Uterus (tissue), 4 donors: Measurements from ENCODE around the gene ADCY7. TPM values are rescaled to one million over a fixed set of nuclear protein-coding genes. Genes with fewer than 3 reads are reported as not detected.

Experiments used
- DNase-seq, 2 donors: peaks; one replicate each; pipeline ENCODE4 v3.0.0-alpha.2; 2019 to 2020
- H3K27ac ChIP-seq, 2 donors: fragments of 200-600 bp; sonication (generic); 1 replicate in 1 of 2; 2 replicates in 1 of 2; pipeline ENCODE4 v1.5.1; 2016 to 2018
- H3K27me3 ChIP-seq, 2 donors: fragments of 200-600 bp; sonication (generic); one replicate each; pipeline ENCODE4 v1.5.1; 2018 to 2019; ENCODE audit warnings: control low read depth in 1 of 2
- H3K36me3 ChIP-seq, 2 donors: fragments of 200-600 bp; sonication (generic); one replicate each; pipeline ENCODE4 v1.5.1; 2019; ENCODE audit warnings: control low read depth in 1 of 2
- H3K4me1 ChIP-seq, 2 donors: fragments of 200-600 bp; sonication (generic); one replicate each; pipeline ENCODE4 v1.5.1; 2018 to 2019; ENCODE audit warnings: control low read depth in 1 of 2
- H3K4me3 ChIP-seq, 2 donors: fragments of 200-600 bp; sonication (generic); 1 replicate in 1 of 2; 2 replicates in 1 of 2; pipeline ENCODE4 v1.5.1; 2018 to 2019; ENCODE audit warnings: mild to moderate bottlenecking in 1 of 2
- H3K9me3 ChIP-seq, 2 donors: fragments of 200-600 bp; sonication (generic); one replicate each; pipeline ENCODE4 v1.5.1; 2019; ENCODE audit warnings: control low read depth in 1 of 2
- CTCF ChIP-seq, 4 experiments: fragments of 200-600 bp in 2 of 4; fragments of 450-650 bp in 2 of 4; sonication (generic) in 2 of 4; IDR thresholded peaks; one replicate each; pipeline ENCODE4 v1.5.1; 2016 to 2019; ENCODE audit warnings: antibody characterized with exemption in 4 of 4, mild to moderate bottlenecking in 2 of 4, moderate library complexity in 1 of 4
- POLR2A ChIP-seq, 2 donors: fragments of 450-650 bp; IDR thresholded peaks; one replicate each; pipeline ENCODE4 v1.6.1; 2016; ENCODE audit warnings: antibody characterized with exemption in 2 of 2, mild to moderate bottlenecking in 1 of 2, moderate library complexity in 1 of 2
- intact Hi-C: fragments of 100-400 bp; cut with DNase I; formaldehyde crosslinking; loops from one replicate; pipeline ENCODE4 v1.15.1; 2023; ENCODE audit warnings: low total_unique reads
- total RNA-seq, 4 donors: library from RNA; depleted of rRNA in 3 of 4; stranded (reverse); fragments of >200 nt in 3 of 4; gene quantifications; one replicate each; pipeline versions ENCODE4 v1.1.0 to v1.2.4, GENCODE V29; 2014 to 2023
- donor health status: DM: yes; HTN: yes; CAD: no.

ADCY7 gene
- total RNA-seq, 4 donors from 2014 or later = 3.3 to 25.9 (median 6.6) TPM

- no peak for DNase-seq
- intact Hi-C loops = no loop called here
- H3K4me1 ChIP-seq = no peaks in the 10 kb centered on the region
- no peak for TF ChIP-seq POLR2A (IDR thresholded peaks at IDR 0.05)
- TF ChIP-seq CTCF (IDR thresholded peaks at IDR 0.05) = no peak
- no peaks in the 10 kb centered on the region for H3K9me3 ChIP-seq
- H3K27me3 ChIP-seq = no peaks in the 10 kb centered on the region
- H3K27ac ChIP-seq = no peak overlapping the region
- no peak overlapping the region for H3K4me3 ChIP-seq
- no peaks in the 10 kb centered on the region for H3K36me3 ChIP-seq
These were observed 59.9 kb downstream of the ADCY7 start for GRCh38 chr16:50326264-50326663.

GRCh38 chr16:50326835-50327465 is 60.6 kb downstream of the ADCY7 start:
- no peak overlapping the region for H3K27ac ChIP-seq
- TF ChIP-seq POLR2A (IDR thresholded peaks at IDR 0.05) (no peak), CTCF (IDR thresholded peaks at IDR 0.05) (peak in 1 of 4 experiments; percentile 7)
- DNase-seq = no peak
- no peaks in the 10 kb centered on the region for H3K36me3 ChIP-seq
- no peak overlapping the region for H3K4me3 ChIP-seq
- H3K27me3 ChIP-seq = no peaks in the 10 kb centered on the region
- intact Hi-C loops = no loop called here
- H3K9me3 ChIP-seq = no peaks in the 10 kb centered on the region
- H3K4me1 ChIP-seq = no peaks in the 10 kb centered on the region

GRCh38 chr16:50329446-50330189 is 63.3 kb downstream of the ADCY7 start:
- no peak overlapping the region for H3K4me3 ChIP-seq
- H3K4me1 ChIP-seq = no peaks in the 10 kb centered on the region
- intact Hi-C loops = no loop called here
- H3K27ac ChIP-seq = peak overlapping the region in 1 of 2 donors; percentile 41
- H3K27me3 ChIP-seq = no peaks in the 10 kb centered on the region
- no peak for DNase-seq
- no peak for TF ChIP-seq CTCF (IDR thresholded peaks at IDR 0.05)
- no peaks in the 10 kb centered on the region for H3K9me3 ChIP-seq
- no peaks in the 10 kb centered on the region for H3K36me3 ChIP-seq

- Histone ChIP-seq H3K4me1 (no peaks in the 10 kb centered on the region), H3K36me3 (no peaks in the 10 kb centered on the region), H3K27me3 (no peaks in the 10 kb centered on the region), H3K9me3 (no peaks in the 10 kb centered on the region), H3K27ac (no peak overlapping the region), H3K4me3 (no peak overlapping the region)
- no peak for DNase-seq
- no peak for TF ChIP-seq CTCF (IDR thresholded peaks at IDR 0.05)
- TF ChIP-seq POLR2A (IDR thresholded peaks at IDR 0.05) = no peak
- intact Hi-C loops = no loop called here
These were observed 65.2 kb downstream of the ADCY7 start for GRCh38 chr16:50331570-50331969.

- H3K9me3 ChIP-seq = no peaks in the 10 kb centered on the region
- intact Hi-C loops = no loop called here
- TF ChIP-seq POLR2A (IDR thresholded peaks at IDR 0.05) = no peak
- TF ChIP-seq CTCF (IDR thresholded peaks at IDR 0.05) = no peak
- DNase-seq = no peak
- no peaks in the 10 kb centered on the region for H3K27me3 ChIP-seq
- no peak overlapping the region for H3K4me3 ChIP-seq
- H3K36me3 ChIP-seq = no peaks in the 10 kb centered on the region
- peak overlapping the region in 1 of 2 donors; percentile 47 for H3K27ac ChIP-seq
- no peaks in the 10 kb centered on the region for H3K4me1 ChIP-seq
These were observed 66.2 kb downstream of the ADCY7 start for GRCh38 chr16:50332599-50332998.
